Measurements from ENCODE around the gene HMGB1. TPM values are rescaled to one million over a fixed set of nuclear protein-coding genes. Genes with fewer than 3 reads are reported as not detected.

Gene HMGB1
- total RNA-seq, 4 donors from 2014 or later = 212 to 327 (median 271) TPM

DNA sequence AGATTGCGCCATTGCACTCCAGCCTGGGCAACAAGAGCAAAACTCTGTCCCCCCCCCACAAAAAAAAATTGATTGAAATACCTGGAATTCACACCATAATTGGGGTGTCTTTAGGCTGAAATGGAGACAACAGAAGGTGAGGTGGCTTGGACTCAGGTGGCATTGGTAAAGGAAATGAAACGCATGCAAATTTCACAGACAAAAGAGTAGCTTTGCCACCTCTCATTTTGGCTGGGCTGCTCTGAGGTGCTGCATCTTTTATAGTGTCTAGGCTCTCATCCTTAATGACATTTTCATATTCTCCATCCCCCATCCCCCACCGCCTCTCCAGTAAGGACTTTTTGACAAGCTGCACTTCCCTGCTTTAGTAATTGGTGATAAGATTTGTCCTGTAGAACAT lies 36.5 kb downstream of the HMGB1 start:
- no peak overlapping the region for H3K4me3 ChIP-seq
- no peaks in the 10 kb centered on the region for H3K9me3 ChIP-seq
- no peaks in the 10 kb centered on the region for H3K27me3 ChIP-seq
- DNase-seq (ENCODE audit: low spot score in 2 of 2) = no peak
- H3K4me1 ChIP-seq = peaks cover 24% of the 10 kb centered on the region
- no peak for TF ChIP-seq POLR2A (IDR thresholded peaks at IDR 0.05)
- TF ChIP-seq, protein P1, sequence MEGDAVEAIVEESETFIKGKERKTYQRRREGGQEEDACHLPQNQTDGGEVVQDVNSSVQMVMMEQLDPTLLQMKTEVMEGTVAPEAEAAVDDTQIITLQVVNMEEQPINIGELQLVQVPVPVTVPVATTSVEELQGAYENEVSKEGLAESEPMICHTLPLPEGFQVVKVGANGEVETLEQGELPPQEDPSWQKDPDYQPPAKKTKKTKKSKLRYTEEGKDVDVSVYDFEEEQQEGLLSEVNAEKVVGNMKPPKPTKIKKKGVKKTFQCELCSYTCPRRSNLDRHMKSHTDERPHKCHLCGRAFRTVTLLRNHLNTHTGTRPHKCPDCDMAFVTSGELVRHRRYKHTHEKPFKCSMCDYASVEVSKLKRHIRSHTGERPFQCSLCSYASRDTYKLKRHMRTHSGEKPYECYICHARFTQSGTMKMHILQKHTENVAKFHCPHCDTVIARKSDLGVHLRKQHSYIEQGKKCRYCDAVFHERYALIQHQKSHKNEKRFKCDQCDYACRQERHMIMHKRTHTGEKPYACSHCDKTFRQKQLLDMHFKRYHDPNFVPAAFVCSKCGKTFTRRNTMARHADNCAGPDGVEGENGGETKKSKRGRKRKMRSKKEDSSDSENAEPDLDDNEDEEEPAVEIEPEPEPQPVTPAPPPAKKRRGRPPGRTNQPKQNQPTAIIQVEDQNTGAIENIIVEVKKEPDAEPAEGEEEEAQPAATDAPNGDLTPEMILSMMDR (IDR thresholded peaks at IDR 0.05) = no peak
- TF ChIP-seq EP300 (IDR thresholded peaks at IDR 0.05) = no peak
- no peak for TF ChIP-seq POLR2AphosphoS5 (IDR thresholded peaks at IDR 0.05)
- WGBS = 71% methylated on average over 3 of the region's 3 CpGs
- H3K27ac ChIP-seq = no peak overlapping the region
- H3K36me3 ChIP-seq = no peaks in the 10 kb centered on the region

DNA sequence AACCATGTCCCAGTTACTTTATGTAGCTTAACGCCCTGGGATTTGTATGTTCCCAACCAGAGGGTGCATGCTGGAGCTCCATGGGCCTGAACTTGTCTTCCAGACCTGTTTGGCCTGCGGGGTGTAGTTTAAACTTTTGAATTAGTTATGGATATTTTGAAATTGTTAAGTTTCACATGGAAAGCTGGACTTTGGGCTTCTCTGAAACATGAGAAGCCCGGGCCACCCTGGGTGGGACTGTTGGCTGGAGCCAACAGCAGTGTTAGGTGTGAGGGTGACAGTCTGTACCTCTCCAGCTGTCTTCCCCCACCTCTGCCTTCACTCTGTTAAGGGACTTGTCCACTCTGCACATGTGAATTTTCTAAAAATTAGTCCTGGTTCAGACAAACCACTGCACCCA lies 41.8 kb downstream of the HMGB1 start:
- H3K27me3 ChIP-seq = no peaks in the 10 kb centered on the region
- 60% methylated on average over 3 of the region's 3 CpGs for WGBS
- no peak overlapping the region for H3K4me3 ChIP-seq
- H3K36me3 ChIP-seq = no peaks in the 10 kb centered on the region
- no peaks in the 10 kb centered on the region for H3K9me3 ChIP-seq
- H3K4me1 ChIP-seq = peaks cover 30% of the 10 kb centered on the region
- TF ChIP-seq EP300 (IDR thresholded peaks at IDR 0.05) (no peak), POLR2AphosphoS5 (IDR thresholded peaks at IDR 0.05) (no peak), POLR2A (IDR thresholded peaks at IDR 0.05) (no peak)
- TF ChIP-seq, protein P1 (IDR thresholded peaks at IDR 0.05) = no peak
- no peak overlapping the region for H3K27ac ChIP-seq
- no peak for DNase-seq (ENCODE audit: low spot score in 2 of 2)

DNA sequence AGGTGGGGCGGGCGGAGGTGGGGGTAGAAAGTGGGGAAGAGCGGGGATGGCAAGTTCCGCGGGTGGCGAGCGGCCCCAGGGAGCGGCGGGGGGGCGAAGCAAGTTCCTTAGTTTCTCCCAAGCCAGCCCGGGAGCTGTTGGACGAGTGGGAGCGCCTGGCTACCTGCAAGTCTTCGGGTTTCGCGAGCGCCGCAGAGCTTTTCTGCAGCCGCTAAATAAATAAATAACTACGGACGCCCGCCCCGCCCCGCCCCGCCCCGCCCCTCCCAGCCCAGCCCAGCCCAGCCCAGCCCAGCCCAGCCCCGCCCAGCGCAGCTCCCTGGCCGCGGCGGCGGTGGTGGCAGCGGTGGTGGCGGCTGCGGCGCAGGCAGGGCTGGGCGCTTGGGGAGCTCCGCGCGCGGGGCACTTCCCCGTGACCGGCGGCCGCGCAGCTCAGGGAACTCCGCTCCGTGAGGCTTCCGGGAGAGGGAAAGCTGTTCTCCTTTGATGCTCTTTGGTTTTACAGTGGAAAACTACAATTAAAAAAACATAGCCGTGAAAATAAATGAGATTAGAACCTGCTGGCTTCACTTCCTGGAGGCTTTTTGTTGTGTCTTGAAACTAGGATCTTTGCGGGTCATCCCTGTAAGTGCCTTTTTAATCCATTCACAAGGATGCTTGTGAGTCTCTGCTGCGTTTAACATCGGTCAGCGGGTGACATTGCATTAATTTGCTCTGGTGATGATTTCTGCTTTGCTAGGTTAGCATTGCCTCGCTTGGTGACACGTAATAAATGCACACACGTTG lies 43.5 kb downstream of the HMGB1 start, which contains the start of gene UBE2L5:
TSS of gene UBE2L5 (plus strand) at position 440 of the 786 bp plus-strand sequence. CDS start 5,498 bp downstream, outside the sequence.
- peak within 1 kb of the TSS; percentile 60 for H3K4me3 ChIP-seq
- H3K9me3 ChIP-seq = no peaks in the 10 kb centered on the region
- H3K27ac ChIP-seq = peak within 1 kb of the TSS; percentile 93
- peaks cover 39% of the 10 kb centered on the region for H3K4me1 ChIP-seq
- H3K36me3 ChIP-seq = no peaks in the 10 kb centered on the region
- TF ChIP-seq, protein P1 (IDR thresholded peaks at IDR 0.05) = no peak
- TF ChIP-seq POLR2A (IDR thresholded peaks at IDR 0.05) (no peak), EP300 (IDR thresholded peaks at IDR 0.05) (no peak), POLR2AphosphoS5 (IDR thresholded peaks at IDR 0.05) (no peak)
- DNase-seq (ENCODE audit: low spot score in 2 of 2) = peak; percentile 85 to 86
- WGBS = 1% methylated on average over 20 of the region's 57 CpGs
- H3K27me3 ChIP-seq = no peaks in the 10 kb centered on the region

DNA sequence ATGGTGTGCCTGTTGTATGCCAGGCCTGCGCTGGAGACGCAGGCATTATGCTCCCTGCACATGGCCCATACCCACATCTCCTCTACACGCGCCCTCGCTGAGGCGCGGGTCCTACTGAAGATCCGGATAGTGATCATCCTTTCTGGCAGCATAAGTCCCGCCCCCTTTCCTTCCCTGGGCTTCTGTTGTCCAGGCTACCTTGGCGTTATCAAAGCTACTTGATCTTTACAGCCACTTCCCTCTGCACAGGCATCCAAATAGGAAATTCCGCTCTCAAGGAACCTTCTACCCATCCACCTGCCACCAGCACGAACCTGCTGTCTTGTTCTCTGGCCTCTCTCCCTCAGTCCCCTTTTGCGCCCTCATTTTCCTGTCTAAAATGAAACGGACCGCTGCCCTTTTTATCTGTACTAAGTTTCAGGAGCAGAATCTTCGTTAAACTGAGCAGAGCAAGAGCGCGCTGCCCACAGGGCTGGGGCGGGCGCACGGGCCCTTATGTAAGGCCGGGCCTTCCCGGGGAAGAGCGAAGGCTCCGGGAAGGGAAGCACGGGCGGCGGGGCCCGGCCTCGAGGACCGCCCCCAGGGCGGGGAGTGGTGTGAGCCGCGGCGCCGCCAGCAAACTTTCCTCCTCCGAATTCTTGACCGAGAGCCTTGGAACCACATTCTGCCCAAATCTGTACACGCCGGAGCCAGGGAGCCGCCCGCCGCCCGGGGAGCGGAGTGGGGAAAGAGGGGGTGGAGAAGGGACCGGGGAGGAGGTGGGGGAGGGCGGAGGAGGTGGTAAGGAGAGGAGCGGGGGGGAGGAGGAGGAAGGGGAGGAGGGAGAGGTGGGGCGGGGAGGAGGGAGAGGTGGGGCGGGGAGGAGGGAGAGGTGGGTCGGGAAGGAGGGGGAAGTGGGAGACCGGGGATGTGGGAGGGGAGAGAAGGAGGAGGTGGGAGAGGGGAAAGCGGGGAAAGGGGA lies 44.4 kb downstream of the HMGB1 start:
- Histone ChIP-seq H3K4me3 (peak overlapping the region; percentile 60), H3K27me3 (no peaks in the 10 kb centered on the region), H3K9me3 (no peaks in the 10 kb centered on the region), H3K36me3 (no peaks in the 10 kb centered on the region), H3K4me1 (peaks cover 39% of the 10 kb centered on the region), H3K27ac (peak overlapping the region; percentile 93)
- 6% methylated on average over 46 of the region's 53 CpGs for WGBS
- TF ChIP-seq POLR2AphosphoS5 (IDR thresholded peaks at IDR 0.05) = peak in 2 of 3 donors; percentile 56 to 68
- TF ChIP-seq, protein P1 (IDR thresholded peaks at IDR 0.05) = no peak
- TF ChIP-seq POLR2A (IDR thresholded peaks at IDR 0.05) = peak; percentile 48 to 77
- DNase-seq (ENCODE audit: low spot score in 2 of 2) = peak; percentile 92 to 93

All from suprapubic skin (tissue), 4 donors.